IMR-90 (cell line): Measurements from ENCODE around the gene SEBOX.

ENCODE experiments used
- ELK1 ChIP-seq: fragments of 150-350 bp; IDR thresholded peaks from 2 replicates; pipeline ENCODE4 v1.6.1; 2016; ENCODE audit warnings: low read depth, mild to moderate bottlenecking, low read length, moderate library complexity, borderline replicate concordance
- MXI1 ChIP-seq: IDR thresholded peaks from 2 replicates; pipeline ENCODE4 v1.6.1; 2012; ENCODE audit warnings: low read depth, mild to moderate bottlenecking, low read length, moderate library complexity, borderline replicate concordance
- POLR2A ChIP-seq: IDR thresholded peaks from 2 replicates; pipeline ENCODE4 v1.6.1; 2012; ENCODE audit warnings: mild to moderate bottlenecking, low read depth, low read length
- RFX5 ChIP-seq: IDR thresholded peaks from 2 replicates; pipeline ENCODE4 v1.8.0; 2012; ENCODE audit warnings: low read depth, mild to moderate bottlenecking, low read length, moderate library complexity
- TF ChIP-seq, protein P1 (sequence below): conservative IDR thresholded peaks from 2 replicates; pipeline ENCODE4 v1.5.1; 2012; ENCODE audit warnings: mild to moderate bottlenecking, low read depth, low read length, improper control_type of control experiment

GRCh38 chr17:28399808-28400207, 34.8 kb upstream of the SEBOX start:
- TF ChIP-seq, protein P1, sequence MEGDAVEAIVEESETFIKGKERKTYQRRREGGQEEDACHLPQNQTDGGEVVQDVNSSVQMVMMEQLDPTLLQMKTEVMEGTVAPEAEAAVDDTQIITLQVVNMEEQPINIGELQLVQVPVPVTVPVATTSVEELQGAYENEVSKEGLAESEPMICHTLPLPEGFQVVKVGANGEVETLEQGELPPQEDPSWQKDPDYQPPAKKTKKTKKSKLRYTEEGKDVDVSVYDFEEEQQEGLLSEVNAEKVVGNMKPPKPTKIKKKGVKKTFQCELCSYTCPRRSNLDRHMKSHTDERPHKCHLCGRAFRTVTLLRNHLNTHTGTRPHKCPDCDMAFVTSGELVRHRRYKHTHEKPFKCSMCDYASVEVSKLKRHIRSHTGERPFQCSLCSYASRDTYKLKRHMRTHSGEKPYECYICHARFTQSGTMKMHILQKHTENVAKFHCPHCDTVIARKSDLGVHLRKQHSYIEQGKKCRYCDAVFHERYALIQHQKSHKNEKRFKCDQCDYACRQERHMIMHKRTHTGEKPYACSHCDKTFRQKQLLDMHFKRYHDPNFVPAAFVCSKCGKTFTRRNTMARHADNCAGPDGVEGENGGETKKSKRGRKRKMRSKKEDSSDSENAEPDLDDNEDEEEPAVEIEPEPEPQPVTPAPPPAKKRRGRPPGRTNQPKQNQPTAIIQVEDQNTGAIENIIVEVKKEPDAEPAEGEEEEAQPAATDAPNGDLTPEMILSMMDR, result no peak
- TF ChIP-seq RFX5 (no peak), MXI1 (no peak), POLR2A (no peak), ELK1 (no peak)
